ENCODE results near the gene RRM2.

Gene RRM2

DNA sequence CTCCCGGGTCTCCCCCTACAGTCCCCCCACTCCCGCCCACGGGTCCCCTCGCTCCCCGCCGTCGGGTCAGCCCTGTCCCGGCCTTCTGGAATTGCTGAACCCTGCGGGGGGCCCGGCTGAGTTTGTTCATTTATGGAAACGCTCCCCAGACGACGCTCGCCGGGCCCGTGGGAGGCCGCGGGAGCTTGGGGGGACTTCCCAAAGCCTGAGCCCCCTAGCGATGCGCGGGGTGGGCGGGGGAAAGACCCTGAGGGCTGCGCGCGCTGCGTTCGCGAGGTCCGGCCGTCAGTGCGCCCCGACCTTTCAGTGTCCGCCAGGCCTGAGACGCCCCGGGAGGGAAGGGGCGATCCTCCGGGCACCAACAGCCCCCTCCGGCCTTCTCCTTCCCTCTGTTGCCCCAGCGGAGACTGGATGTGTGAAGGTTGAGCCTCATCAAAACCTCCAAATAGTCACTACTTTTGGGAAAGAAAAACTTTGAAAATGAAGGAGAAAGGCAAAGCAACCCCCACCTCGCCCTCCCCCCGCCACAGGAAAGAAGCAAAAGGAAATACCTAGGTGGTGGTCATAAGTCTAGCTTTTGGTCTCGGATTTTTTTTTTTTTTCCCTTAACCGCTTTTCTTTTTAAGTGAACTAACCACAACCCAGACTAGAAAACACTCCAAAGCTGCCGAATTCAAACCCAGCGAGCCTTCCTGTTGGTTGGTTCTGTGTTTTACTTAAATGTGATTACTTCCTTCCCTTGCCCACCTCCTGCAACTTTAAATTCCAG is 41.8 kb upstream of the RRM2 start:
- Mint-ChIP-seq H3K9me3 (no peaks in the 10 kb centered on the region), H3K27ac (peak overlapping the region; percentile 52 to 92 (median 83)), H3K27me3 (ENCODE audit: low read depth) (peaks cover 86% of the 10 kb centered on the region), H3K4me1 (peaks cover 50% of the 10 kb centered on the region), H3K4me3 (peak overlapping the region; percentile 75 to 84 (median 81)), H3K36me3 (ENCODE audit: low read depth) (peaks cover 13% of the 10 kb centered on the region)
- TF ChIP-seq, protein P1, sequence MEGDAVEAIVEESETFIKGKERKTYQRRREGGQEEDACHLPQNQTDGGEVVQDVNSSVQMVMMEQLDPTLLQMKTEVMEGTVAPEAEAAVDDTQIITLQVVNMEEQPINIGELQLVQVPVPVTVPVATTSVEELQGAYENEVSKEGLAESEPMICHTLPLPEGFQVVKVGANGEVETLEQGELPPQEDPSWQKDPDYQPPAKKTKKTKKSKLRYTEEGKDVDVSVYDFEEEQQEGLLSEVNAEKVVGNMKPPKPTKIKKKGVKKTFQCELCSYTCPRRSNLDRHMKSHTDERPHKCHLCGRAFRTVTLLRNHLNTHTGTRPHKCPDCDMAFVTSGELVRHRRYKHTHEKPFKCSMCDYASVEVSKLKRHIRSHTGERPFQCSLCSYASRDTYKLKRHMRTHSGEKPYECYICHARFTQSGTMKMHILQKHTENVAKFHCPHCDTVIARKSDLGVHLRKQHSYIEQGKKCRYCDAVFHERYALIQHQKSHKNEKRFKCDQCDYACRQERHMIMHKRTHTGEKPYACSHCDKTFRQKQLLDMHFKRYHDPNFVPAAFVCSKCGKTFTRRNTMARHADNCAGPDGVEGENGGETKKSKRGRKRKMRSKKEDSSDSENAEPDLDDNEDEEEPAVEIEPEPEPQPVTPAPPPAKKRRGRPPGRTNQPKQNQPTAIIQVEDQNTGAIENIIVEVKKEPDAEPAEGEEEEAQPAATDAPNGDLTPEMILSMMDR (IDR thresholded peaks at IDR 0.05; ENCODE audit: unreplicated experiment in 3 of 3), result no peak

DNA sequence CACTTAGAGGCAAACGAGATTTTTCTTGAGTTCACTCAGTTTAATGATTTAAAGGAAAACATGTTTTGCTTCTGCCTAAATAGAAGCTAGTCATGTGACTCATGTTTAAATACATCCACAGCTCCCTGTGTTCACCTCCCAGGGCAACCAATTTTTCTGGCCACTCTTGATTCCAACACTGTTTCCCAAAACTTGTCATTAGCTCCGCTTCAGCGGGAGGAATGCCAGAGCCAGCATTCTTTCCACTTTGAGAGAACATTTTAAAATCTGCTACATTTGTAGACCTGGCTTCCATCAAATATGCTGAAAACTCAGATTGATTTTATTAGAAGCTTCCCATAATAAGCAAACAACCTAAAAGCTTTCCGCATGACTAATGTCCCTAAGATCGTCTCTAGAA is 39.5 kb upstream of the RRM2 start:
- Mint-ChIP-seq H3K4me1 (peaks cover 43% of the 10 kb centered on the region), H3K27me3 (ENCODE audit: low read depth) (peaks cover 84% of the 10 kb centered on the region), H3K36me3 (ENCODE audit: low read depth) (peaks cover 6% of the 10 kb centered on the region), H3K9me3 (no peaks in the 10 kb centered on the region), H3K27ac (peak overlapping the region; percentile 62 to 92 (median 89)), H3K4me3 (peak overlapping the region; percentile 34 to 69 (median 60))
- TF ChIP-seq, protein P1 (IDR thresholded peaks at IDR 0.05; ENCODE audit: unreplicated experiment in 3 of 3), result no peak

DNA sequence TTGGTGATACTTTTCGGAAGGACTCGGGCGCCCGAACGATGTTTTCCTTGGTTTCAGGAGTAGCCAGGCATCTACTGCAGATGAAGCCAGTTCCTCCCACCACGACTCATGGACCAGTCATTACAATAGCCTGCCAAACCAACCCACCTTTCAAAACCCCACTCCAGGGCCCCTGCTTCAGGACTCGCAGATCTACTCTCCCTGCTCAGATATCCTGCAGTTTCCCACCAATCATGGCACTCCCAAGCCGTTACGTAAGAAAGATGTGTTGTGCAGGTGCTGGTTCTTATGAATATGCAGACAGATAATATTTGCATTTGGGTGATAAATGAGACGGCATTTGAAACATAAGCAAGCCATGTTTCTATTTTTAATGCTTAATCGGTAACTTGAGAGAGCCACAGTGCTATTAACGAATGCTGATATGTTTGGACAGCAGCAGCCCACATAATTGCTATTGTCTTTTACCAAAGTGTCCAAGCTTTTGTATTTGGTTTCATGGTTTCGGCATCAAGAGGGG is 38.8 kb upstream of the RRM2 start:
- peak overlapping the region; percentile 14 to 69 (median 60) for H3K4me3 Mint-ChIP-seq
- H3K9me3 Mint-ChIP-seq, result no peaks in the 10 kb centered on the region
- TF ChIP-seq, protein P1 (IDR thresholded peaks at IDR 0.05; ENCODE audit: unreplicated experiment in 3 of 3), result no peak
- H3K27ac Mint-ChIP-seq, result peak overlapping the region; percentile 62 to 92 (median 89)
- peaks cover 77% of the 10 kb centered on the region for H3K27me3 Mint-ChIP-seq (ENCODE audit: low read depth)
- no peaks in the 10 kb centered on the region for H3K36me3 Mint-ChIP-seq (ENCODE audit: low read depth)
- H3K4me1 Mint-ChIP-seq, result peaks cover 36% of the 10 kb centered on the region

DNA sequence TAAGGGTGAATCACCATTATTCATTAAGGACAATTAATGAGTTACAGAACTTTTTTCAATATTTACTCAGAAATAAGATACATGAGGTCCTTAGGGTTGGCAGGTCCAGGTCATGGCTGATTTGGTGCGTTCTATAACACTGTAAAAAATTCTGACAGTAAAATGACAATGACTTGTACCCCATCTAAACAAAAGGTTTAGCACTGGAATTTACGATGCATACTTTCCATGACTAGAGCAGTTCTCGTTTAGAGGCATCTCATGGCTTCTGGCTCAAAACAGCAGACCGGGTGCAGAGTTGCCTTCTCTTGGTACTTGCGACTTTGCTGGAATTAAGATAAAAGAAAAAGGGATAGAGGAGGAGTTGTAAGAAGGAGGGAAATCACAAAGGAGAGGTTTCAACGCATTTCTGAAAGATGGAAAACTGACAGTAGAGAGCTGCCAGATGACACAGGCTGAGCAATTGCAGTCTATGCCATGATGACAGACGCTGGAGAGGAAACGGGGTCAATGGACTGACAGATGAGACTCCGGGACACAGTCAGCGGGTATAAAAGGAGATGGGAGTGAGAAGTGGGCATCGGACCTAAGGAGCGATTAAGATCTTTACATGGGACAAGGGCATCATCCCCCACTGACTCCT is 38.2 kb upstream of the RRM2 start:
- Mint-ChIP-seq H3K36me3 (ENCODE audit: low read depth) (no peaks in the 10 kb centered on the region), H3K4me3 (peak overlapping the region in 2 of 3 experiments; percentile 20 to 60)
- TF ChIP-seq, protein P1 (IDR thresholded peaks at IDR 0.05; ENCODE audit: unreplicated experiment in 3 of 3), result no peak

DNA sequence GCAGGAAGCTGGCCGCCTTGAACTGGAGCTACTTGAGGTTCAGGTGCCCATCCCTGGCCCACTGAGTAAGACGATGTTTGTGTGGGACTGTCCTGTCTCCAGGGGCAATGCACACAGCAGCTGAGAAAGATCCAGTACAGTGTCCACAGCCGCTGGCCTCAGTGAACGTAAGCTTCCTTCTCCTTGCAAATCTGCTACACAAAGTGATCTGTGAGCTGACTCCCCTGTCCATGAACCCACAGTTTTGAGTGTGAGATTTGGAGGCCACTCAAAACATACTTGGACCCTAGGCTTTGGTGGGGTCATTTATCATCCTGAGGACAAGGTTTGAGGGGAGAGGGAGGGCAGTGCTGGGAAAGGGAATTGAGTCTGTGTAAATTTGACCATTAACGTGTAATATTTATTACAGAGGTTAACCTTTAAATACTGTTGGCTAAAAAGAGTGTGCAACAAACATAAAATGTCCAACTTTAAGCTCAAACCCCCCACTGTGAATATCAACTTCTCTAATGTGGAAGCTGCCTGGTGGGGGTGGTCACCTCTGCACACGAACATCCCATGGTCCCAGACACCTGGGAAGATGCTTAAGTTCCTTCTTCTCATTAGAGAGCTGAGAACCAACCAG is 37.4 kb upstream of the RRM2 start:
- TF ChIP-seq, protein P1 (IDR thresholded peaks at IDR 0.05; ENCODE audit: unreplicated experiment in 3 of 3), result no peak
- no peaks in the 10 kb centered on the region for H3K36me3 Mint-ChIP-seq (ENCODE audit: low read depth)
- peak overlapping the region in 1 of 3 experiments; percentile 21 for H3K4me3 Mint-ChIP-seq

More for the DNA sequence above, 38.2 kb upstream of the RRM2 start:
- peak overlapping the region; percentile 62 to 92 (median 89) for H3K27ac Mint-ChIP-seq
- no peaks in the 10 kb centered on the region for H3K9me3 Mint-ChIP-seq
- H3K27me3 Mint-ChIP-seq (ENCODE audit: low read depth), result peaks cover 74% of the 10 kb centered on the region
- peaks cover 30% of the 10 kb centered on the region for H3K4me1 Mint-ChIP-seq

More for the DNA sequence above, 37.4 kb upstream of the RRM2 start:
- Mint-ChIP-seq H3K9me3 (no peaks in the 10 kb centered on the region), H3K27ac (peak overlapping the region; percentile 92 to 96 (median 92)), H3K4me1 (peaks cover 36% of the 10 kb centered on the region), H3K27me3 (ENCODE audit: low read depth) (peaks cover 81% of the 10 kb centered on the region)

All from nephron (organoid).